Measurements from ENCODE around the gene RPS4Y1.

Gene RPS4Y1

DNA sequence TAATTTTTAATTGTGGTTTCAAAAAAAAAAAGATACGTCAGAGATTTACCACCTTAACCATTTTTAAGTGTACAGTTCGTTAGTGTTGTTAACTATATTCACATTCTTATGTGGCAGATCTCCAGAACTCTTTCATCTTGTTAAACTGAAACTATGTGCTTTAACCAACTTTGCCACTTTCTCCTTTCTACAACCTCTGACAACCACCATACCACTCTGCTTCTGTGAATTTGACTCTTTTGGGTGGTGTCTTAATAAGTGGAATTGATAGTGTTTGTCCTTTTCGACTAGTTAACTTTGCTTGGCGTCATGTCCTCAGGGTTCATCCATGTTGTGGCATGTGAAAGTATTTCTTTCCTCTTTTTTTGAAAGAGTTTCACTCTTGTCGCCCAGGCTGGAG is 15.7 kb downstream of the RPS4Y1 start:
- TF ChIP-seq, protein P1, sequence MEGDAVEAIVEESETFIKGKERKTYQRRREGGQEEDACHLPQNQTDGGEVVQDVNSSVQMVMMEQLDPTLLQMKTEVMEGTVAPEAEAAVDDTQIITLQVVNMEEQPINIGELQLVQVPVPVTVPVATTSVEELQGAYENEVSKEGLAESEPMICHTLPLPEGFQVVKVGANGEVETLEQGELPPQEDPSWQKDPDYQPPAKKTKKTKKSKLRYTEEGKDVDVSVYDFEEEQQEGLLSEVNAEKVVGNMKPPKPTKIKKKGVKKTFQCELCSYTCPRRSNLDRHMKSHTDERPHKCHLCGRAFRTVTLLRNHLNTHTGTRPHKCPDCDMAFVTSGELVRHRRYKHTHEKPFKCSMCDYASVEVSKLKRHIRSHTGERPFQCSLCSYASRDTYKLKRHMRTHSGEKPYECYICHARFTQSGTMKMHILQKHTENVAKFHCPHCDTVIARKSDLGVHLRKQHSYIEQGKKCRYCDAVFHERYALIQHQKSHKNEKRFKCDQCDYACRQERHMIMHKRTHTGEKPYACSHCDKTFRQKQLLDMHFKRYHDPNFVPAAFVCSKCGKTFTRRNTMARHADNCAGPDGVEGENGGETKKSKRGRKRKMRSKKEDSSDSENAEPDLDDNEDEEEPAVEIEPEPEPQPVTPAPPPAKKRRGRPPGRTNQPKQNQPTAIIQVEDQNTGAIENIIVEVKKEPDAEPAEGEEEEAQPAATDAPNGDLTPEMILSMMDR (conservative IDR thresholded peaks at IDR 0.05; ENCODE audit: low read depth, low read length): no peak
- Histone ChIP-seq H3K27me3 (ENCODE audit: insufficient read depth, low read depth) (no peaks in the 10 kb centered on the region), H2AFZ (ENCODE audit: low read depth) (no peak overlapping the region), H3K27ac (no peak overlapping the region), H3K36me3 (ENCODE audit: insufficient read depth) (no peaks in the 10 kb centered on the region), H3K4me1 (ENCODE audit: low read depth, poor library complexity, severe bottlenecking) (no peaks in the 10 kb centered on the region), H3K4me2 (no peak overlapping the region), H3K79me2 (ENCODE audit: insufficient read depth, low read depth) (no peaks in the 10 kb centered on the region), H3K4me3 (IDR thresholded peaks at IDR 0.05; ENCODE audit: insufficient read depth, low read depth, low read length) (no peak overlapping the region), H3K9ac (no peak overlapping the region), H4K20me1 (ENCODE audit: insufficient read depth) (no peaks in the 10 kb centered on the region)

DNA sequence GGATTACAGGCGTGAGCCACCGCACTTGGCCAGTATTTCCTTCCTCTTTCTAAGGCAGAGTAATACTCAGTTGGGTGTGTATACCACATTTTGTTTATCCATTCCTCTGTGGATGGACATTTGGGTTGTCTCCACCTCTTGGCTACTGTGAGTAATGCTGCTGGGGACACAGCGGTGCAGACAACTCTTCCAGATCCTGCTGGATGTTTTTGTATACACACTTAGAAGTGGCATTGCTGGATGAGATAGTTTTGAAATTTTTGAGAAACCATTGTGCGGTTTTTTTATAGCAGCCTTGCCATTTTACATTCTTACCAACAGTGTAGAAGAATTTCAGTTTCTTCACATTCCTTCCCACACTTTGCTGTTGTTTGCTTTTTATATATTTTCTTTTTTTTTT is 16.3 kb downstream of the RPS4Y1 start:
- no peak overlapping the region for H3K9ac ChIP-seq
- no peak overlapping the region for H3K4me2 ChIP-seq
- H3K79me2 ChIP-seq (ENCODE audit: insufficient read depth, low read depth): no peaks in the 10 kb centered on the region
- no peaks in the 10 kb centered on the region for H3K4me1 ChIP-seq (ENCODE audit: low read depth, poor library complexity, severe bottlenecking)
- TF ChIP-seq, protein P1 (conservative IDR thresholded peaks at IDR 0.05; ENCODE audit: low read depth, low read length): no peak
- no peak overlapping the region for H3K4me3 ChIP-seq (IDR thresholded peaks at IDR 0.05; ENCODE audit: insufficient read depth, low read depth, low read length)
- no peaks in the 10 kb centered on the region for H3K36me3 ChIP-seq (ENCODE audit: insufficient read depth)
- H4K20me1 ChIP-seq (ENCODE audit: insufficient read depth): no peaks in the 10 kb centered on the region
- H3K27me3 ChIP-seq (ENCODE audit: insufficient read depth, low read depth): no peaks in the 10 kb centered on the region
- no peak overlapping the region for H3K27ac ChIP-seq
- H2AFZ ChIP-seq (ENCODE audit: low read depth): no peak overlapping the region

DNA sequence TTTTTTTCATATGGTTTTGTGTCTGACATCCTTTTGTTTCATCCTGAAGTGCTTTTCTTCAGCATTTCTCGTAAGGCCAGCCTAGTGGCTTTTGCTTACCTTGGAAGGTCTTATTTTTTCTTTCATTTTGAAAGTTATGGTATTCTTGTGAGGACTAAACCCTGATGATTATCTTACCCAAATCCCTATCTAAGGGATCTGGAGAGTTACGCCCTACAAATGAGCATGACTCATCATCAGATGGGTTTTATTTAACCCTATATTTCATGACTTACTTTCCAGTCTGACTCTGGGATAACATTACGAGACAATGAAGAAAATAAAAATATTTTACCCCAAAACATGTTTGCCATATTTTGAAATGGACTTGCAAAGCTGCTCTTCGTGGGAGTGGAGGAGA is 18.4 kb downstream of the RPS4Y1 start:
- no peaks in the 10 kb centered on the region for H4K20me1 ChIP-seq (ENCODE audit: insufficient read depth)
- H3K4me2 ChIP-seq: no peak overlapping the region
- no peak overlapping the region for H3K9ac ChIP-seq
- H3K4me1 ChIP-seq (ENCODE audit: low read depth, poor library complexity, severe bottlenecking): no peaks in the 10 kb centered on the region
- no peaks in the 10 kb centered on the region for H3K27me3 ChIP-seq (ENCODE audit: insufficient read depth, low read depth)
- H3K36me3 ChIP-seq (ENCODE audit: insufficient read depth): no peaks in the 10 kb centered on the region
- no peak overlapping the region for H3K4me3 ChIP-seq (IDR thresholded peaks at IDR 0.05; ENCODE audit: insufficient read depth, low read depth, low read length)
- no peak overlapping the region for H2AFZ ChIP-seq (ENCODE audit: low read depth)
- no peaks in the 10 kb centered on the region for H3K79me2 ChIP-seq (ENCODE audit: insufficient read depth, low read depth)
- TF ChIP-seq, protein P1 (conservative IDR thresholded peaks at IDR 0.05; ENCODE audit: low read depth, low read length): no peak
- H3K27ac ChIP-seq: no peak overlapping the region

DNA sequence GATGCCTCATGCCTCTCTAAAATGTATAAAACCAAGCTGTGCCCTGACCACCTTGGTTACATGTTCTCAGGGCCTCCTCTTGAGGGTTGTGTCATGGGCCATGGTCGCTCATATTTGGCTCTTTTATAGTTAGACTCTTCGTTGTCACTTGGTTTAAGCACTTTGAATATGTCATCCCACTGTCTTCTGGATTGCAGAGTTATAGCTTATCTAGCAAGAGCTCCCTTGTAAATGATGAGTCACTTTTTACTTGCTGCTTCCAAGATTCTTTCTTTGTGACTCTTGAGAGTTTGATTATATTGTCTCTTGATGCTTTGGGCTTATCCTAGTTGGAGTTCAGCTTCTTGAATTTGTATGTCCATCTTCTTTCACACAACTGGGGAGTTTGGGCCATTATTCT is 19.1 kb downstream of the RPS4Y1 start:
- H3K27me3 ChIP-seq (ENCODE audit: insufficient read depth, low read depth): no peaks in the 10 kb centered on the region
- H3K4me1 ChIP-seq (ENCODE audit: low read depth, poor library complexity, severe bottlenecking): no peaks in the 10 kb centered on the region
- no peak overlapping the region for H3K4me2 ChIP-seq
- H3K36me3 ChIP-seq (ENCODE audit: insufficient read depth): no peaks in the 10 kb centered on the region
- TF ChIP-seq, protein P1 (conservative IDR thresholded peaks at IDR 0.05; ENCODE audit: low read depth, low read length): no peak
- no peaks in the 10 kb centered on the region for H4K20me1 ChIP-seq (ENCODE audit: insufficient read depth)
- H3K9ac ChIP-seq: no peak overlapping the region
- no peaks in the 10 kb centered on the region for H3K79me2 ChIP-seq (ENCODE audit: insufficient read depth, low read depth)
- no peak overlapping the region for H2AFZ ChIP-seq (ENCODE audit: low read depth)
- no peak overlapping the region for H3K4me3 ChIP-seq (IDR thresholded peaks at IDR 0.05; ENCODE audit: insufficient read depth, low read depth, low read length)
- H3K27ac ChIP-seq: no peak overlapping the region

DNA sequence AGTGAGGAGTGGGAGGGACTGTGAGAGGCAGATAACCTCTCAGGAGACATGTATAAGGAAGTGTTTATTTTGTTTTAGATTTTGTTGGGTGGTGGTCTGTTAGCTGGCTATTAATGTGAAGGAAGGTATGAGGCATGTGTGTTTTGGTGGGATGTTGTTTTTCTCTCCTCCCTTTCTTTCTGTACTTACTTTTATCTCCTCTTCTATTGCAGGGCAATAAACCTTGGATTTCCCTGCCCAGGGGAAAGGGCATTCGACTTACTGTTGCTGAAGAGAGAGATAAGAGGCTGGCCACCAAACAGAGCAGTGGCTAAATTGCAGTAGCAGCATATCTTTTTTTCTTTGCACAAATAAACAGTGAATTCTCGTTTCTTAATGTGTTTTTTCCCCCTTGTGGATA is 25.2 kb downstream of the RPS4Y1 start:
- H3K27ac ChIP-seq: no peak overlapping the region
- H4K20me1 ChIP-seq (ENCODE audit: insufficient read depth): no peaks in the 10 kb centered on the region
- no peak overlapping the region for H3K4me3 ChIP-seq (IDR thresholded peaks at IDR 0.05; ENCODE audit: insufficient read depth, low read depth, low read length)
- no peaks in the 10 kb centered on the region for H3K27me3 ChIP-seq (ENCODE audit: insufficient read depth, low read depth)
- H3K36me3 ChIP-seq (ENCODE audit: insufficient read depth): no peaks in the 10 kb centered on the region
- H3K9ac ChIP-seq: no peak overlapping the region
- no peaks in the 10 kb centered on the region for H3K79me2 ChIP-seq (ENCODE audit: insufficient read depth, low read depth)
- H2AFZ ChIP-seq (ENCODE audit: low read depth): no peak overlapping the region
- H3K4me2 ChIP-seq: no peak overlapping the region
- TF ChIP-seq, protein P1 (conservative IDR thresholded peaks at IDR 0.05; ENCODE audit: low read depth, low read length): no peak
- H3K4me1 ChIP-seq (ENCODE audit: low read depth, poor library complexity, severe bottlenecking): no peaks in the 10 kb centered on the region

All from KMS-11 (cell line).